GM19025 (cell line): ENCODE data around the gene CPN2.

Source experiments
- ATAC-seq: cut with Tn5 transposase; IDR thresholded peaks from one replicate; pipeline ENCODE4 v1.9.1; 2021; ENCODE audit warnings: mild to moderate bottlenecking, low read depth, moderate library complexity; ENCODE audit not compliant: unreplicated experiment

CPN2 gene

GRCh38 chr3:194315088-194315964, 35.8 kb downstream of the CPN2 start:
- peak; percentile 88 for ATAC-seq

DNA sequence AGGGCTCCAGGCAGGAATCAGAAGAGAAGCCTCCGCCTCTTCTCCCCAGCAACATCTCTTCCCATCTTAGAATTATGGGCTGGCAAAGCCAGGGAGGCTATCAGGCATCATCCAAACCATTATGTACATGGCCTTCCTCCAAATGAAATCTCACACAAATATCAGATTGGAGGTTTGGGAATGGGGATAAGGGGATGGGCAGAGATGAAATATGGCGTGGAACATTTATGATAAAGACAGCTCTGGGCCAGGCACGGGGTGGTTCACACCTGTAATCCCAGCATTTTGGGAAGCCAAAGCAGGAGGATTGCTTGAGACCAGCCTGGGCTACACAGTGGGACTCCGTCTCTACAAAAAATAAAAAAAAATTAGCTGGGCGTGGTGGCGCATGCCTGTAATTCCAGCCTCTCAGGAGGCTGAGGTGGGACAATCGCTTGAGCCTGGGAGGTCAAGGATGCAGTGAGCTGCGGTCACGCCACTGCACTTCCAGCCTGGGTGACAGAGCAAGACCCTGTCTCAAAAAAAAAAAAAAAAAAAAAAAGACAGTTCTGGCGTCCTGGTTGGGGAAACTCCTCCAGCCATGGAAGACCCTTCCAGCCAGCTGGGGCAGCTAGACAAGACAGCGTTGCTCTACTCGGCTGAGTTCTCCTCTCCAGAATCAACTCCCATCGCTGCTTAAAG, 36.6 kb downstream of the CPN2 start:
- ATAC-seq, result no peak

- ATAC-seq, result no peak
These were observed 37.4 kb downstream of the CPN2 start for GRCh38 chr3:194313560-194314387.

- no peak for ATAC-seq
These were observed 38.3 kb downstream of the CPN2 start for GRCh38 chr3:194312743-194313281.

GRCh38 chr3:194312186-194312742, 38.9 kb downstream of the CPN2 start:
- no peak for ATAC-seq

- no peak for ATAC-seq
These were observed 40.1 kb downstream of the CPN2 start for GRCh38 chr3:194311000-194311399.

- no peak for ATAC-seq
These were observed 40.9 kb downstream of the CPN2 start for GRCh38 chr3:194310060-194310835.

GRCh38 chr3:194308601-194309449, 42.3 kb downstream of the CPN2 start:
- ATAC-seq, result no peak

GRCh38 chr3:194307849-194308248, 43.3 kb downstream of the CPN2 start:
- no peak for ATAC-seq

DNA sequence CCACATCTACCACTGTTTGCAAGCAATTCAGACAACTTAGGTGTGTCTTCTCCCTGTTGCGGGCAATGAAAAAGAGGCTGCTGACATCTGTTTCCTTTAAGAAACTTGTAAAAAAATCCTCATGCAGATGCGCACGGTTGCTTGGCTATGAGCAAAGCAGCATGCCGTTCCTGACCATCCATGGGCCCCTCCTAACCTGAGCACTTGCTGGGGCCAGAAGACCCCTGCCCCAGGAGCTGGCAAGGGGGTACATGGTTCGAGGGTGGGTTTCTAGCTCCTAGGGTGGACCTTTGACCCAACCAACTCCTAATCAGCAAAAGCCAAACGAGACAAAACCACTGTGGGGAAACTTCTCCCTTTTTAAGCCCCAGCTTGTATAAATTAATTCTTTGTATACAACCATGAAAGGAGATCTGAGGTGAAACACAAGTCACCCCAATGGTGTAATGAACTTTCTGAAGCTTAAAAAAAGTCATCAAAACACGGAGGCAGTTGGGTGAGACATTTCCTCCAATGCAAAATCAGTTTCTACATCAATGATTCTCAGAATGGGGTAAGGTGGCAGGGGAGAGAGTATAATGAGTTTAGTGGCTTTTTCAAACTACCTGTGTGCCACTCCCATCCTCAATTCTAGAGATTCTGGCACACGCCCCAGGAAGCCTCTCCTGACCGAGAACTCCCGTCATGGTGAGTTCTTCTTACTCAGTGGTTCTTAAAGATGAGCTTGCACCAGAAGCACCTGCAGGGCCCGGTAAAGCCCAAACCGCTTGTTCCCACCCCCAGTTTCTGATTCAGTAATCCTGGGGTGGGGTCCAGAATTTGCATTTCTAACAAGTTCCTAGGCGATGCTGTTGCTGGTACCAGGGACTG, 44.1 kb downstream of the CPN2 start:
- ATAC-seq, result peak; percentile 44

- peak; percentile 35 for ATAC-seq
These were observed 44.9 kb downstream of the CPN2 start for GRCh38 chr3:194306109-194306686.

DNA sequence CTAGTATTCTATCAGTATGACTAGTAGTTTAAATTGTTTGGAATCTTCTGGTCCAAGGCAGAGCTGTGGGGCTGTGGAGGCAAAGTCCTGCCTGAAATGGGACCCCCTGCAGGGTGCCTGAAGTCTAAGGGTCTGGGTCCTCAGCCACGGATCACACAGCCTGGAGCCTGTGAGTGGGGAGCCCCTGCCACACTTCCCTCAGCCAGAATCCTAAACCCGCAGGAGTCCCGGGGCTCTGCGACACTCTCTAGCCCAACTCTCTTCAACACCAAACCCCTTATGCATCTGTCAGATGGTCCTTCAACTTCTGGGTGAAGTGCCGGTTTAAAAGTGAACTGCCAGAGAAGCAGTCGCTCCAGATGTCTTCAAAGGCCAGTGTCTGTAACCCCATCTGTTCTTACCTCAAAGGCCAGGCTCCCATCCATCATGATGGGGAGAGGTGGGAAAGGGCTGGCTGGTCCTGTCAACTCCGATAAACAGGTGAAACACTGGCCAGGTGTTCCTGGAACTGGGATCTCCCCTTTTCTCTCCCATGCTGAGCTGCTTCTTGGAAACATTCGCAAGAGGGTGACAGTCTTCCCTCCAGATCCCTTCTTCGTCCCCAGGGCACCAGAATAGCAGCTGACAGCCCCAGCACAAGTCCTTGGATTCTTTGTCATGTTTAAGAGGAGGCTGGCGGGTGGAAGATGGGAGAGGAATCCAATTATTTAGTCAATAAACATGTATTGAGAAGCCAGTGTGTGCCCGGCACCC, 45.6 kb downstream of the CPN2 start:
- no peak for ATAC-seq

DNA sequence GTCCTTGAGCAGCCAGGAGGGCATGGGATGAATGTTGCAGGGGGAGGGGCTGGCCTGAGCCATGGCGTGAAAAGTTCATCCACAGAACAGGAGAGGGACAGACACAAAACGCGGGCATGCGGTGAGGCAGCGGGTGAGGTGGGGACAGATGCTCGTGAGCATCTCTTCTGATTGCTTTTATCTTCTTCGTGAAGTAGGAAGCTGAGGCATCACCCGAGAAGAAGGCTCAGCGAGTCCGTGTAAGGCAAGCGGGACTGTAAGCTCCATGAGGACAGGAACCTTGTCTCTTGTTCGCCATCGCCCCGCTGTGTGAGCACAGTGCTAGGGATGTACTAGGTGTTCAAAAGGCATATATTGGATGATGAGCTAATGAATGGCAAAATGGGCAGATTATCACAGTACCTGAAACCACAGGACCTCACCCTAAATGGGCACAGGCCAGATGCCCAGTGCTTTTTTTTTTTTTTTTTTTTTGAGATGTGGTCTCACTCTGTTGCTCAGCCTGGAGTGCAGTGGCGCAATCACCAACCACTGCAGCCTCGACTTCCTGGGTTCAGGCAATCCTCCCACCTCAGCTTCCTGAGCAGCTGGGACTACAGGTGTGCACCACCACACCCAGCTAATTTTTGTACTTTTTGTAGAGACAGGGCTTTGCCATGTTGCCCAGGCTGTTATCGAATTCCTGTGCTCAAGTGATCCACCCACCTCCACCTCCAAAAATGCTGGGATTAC, 46.8 kb downstream of the CPN2 start:
- no peak for ATAC-seq

- no peak for ATAC-seq
These were observed 47.4 kb downstream of the CPN2 start for GRCh38 chr3:194303749-194304148.

- no peak for ATAC-seq
These were observed 49.4 kb downstream of the CPN2 start for GRCh38 chr3:194301730-194302129.

- no peak for ATAC-seq
These were observed 50.2 kb downstream of the CPN2 start for GRCh38 chr3:194300936-194301335.
